HS-5 (cell line): Measurements from ENCODE around the gene NPM1.

Experiments
- DNase-seq: peaks from one replicate; pipeline ENCODE4 v3.0.0-alpha.2; 2012; ENCODE audit warnings: low read depth

NPM1 gene

DNA sequence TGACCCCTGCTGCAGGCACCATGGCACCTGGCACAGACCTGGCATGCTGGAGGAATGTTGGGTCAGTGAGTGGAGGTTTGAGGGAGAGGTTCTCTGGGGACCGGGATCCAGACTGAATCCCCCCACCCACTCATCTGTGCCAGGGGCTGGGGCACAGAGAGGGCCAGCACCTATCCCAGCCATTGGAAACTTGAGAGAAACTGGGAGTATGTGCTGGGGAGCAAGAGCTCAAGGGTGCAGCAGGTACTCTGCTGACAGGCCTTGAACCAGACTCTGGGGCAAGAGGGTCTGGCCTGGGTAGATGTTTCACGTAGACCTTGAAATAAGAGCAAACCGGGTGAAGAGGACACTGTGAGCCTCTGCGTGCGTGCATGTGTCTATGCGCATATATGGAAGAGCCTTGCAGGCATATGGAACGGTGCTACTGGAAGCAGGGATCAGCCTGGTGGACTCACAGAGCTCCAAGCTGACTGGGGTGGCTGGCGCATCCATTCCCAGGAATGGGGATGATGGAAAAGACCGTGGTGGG lies 40.6 kb downstream of the NPM1 start:
- DNase-seq = no peak

DNA sequence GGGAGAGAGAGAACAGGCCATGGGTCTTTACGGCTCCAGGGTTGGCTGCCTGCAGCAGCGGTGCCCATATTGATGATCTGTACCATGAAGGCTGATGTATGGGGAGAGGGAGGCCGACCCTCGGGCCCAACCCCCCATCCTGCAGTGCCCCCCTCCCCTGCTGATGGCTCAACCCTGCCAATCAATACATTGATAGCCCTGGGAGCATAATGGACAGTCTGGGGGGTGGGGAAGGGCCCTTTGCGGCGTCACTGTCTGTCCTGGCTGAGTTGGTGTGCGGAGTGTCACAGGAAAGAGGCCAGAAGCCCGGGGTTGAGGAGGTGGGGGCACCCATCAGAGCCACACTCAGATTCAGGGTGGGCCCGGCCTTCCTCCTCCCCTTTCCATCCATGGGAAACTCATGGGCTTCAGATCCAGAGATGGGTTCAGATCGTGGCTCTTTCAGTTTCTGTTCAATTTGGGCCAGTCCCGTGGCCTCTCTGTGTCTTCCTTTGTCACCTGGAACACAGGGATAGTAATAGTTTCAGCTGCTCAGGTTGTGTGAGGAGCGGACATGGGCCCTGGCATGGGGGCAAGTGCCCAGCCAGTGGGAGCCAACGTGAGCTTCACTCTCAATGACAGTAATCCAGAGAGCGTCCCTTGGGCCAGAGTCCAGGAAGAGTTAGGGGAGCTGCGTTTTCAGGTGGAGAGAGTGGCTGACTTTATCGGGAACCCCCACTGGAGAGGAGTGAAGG lies 41.3 kb downstream of the NPM1 start:
- no peak for DNase-seq

- no peak for DNase-seq
Measured at GRCh38 chr5:171429543-171429910, 41.9 kb downstream of the NPM1 start.

- DNase-seq = no peak
Measured at GRCh38 chr5:171431251-171431777, 43.7 kb downstream of the NPM1 start.

DNA sequence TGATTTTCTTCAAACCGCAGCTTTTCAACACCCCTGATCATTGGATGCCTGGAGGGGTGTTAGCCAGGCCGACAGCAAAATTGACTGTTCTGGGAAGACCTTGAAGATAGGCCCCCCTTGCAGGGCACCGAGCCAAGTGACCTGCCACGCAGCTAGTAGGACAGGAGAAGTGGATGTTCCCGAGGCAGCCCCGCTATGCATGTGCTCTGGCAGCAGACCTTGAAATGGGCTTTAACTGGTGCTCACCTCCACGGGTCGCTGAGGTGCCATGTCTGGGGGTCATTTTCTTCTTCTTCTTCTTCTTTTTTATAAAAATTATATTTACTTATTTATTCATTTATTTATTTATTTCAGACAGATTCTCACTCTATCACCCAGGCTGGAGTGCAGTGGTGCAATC lies 44.4 kb downstream of the NPM1 start:
- DNase-seq = no peak

GRCh38 chr5:171432583-171433351 lies 45.1 kb downstream of the NPM1 start:
- DNase-seq = no peak

- no peak for DNase-seq
Measured at GRCh38 chr5:171433352-171433698, 45.7 kb downstream of the NPM1 start.

- DNase-seq = no peak
Measured at GRCh38 chr5:171433982-171434676, 46.5 kb downstream of the NPM1 start.

DNA sequence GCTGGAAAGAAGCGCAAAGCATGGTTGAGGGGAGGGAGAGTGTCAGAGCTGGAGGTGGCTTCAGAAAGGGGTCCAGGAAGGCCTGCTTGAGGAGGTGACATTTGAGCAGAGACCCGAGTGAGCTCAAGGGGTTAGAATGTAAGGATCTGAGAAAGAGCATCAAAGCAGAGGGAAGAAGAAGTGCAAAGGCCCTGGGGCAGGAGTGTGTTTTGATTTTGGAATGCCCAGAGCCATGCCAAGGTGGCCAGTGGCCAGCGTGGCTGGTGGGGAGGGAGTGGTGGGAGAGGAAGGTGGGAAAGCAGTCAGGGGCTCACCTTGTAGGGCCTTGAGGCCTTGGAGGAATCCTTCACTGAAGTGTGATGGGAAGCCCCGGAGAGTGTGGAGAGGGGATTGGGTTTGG lies 47.2 kb downstream of the NPM1 start:
- no peak for DNase-seq

DNA sequence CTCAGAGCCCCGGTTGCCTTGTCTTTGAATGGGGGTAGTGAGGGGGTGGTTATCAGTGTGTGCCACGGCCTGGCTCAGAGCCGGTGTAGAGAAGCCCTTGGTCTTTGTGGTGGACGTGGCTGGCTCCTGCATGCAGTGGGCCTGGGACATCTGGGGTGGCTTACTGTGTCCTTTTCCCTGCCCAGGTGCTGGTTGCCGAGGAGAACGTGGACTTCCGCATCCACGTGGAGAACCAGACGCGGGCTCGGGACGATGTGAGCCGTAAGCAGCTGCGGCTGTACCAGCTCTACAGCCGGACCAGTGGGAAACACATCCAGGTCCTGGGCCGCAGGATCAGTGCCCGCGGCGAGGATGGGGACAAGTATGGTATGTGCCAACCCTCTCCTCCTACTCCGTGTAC lies 48.3 kb downstream of the NPM1 start:
- DNase-seq = no peak

DNA sequence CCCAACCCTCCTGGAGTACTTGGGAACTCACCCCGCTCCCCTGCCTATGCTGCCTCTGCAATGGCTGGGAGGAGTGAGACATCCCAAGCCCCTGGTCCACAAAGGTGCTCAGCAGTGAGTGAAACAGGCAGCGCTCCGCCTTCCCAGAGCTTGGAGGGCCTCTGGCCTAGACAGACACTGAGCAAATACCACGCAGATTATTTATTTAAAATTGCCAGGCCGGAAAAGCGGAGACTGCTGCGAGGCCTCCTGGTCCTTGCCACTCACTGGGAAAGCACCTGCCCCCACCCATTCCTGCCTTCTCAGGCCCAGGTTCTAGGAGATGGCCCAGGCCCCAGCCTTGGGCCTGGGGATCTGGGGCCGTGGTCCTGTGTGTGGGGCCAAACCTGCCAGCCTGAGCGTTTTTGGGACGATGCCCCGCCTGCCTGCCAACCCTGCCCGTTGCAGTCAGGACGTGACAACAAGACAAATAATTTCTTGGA lies 49.2 kb downstream of the NPM1 start:
- DNase-seq = no peak

DNA sequence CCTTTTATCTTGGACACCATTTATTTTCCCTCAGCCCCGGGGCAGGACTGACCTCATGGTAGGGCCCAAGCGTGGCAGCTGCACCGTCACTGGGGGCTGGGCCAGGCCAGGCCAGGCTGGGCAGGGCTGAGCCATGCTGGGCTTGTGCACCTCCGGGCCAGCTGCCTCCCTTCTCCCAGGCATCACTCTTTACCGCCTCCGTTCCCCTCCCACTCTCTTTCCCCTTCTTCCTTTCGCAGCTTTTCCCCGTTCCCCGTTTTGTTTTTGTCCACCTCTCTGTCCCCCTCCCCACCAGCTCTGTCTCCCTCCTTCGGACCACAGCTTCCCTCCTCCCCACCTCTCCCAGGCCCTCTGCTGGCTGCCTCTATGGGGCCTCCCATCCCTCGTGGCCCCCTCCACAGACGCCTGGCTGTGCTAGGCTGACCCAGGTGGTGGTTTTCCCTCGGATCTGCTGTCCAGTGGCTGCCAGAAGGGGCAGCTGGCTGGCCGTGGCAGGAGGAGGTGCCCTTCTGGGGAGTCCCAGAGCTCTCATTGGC lies 49.7 kb downstream of the NPM1 start:
- DNase-seq = no peak

DNA sequence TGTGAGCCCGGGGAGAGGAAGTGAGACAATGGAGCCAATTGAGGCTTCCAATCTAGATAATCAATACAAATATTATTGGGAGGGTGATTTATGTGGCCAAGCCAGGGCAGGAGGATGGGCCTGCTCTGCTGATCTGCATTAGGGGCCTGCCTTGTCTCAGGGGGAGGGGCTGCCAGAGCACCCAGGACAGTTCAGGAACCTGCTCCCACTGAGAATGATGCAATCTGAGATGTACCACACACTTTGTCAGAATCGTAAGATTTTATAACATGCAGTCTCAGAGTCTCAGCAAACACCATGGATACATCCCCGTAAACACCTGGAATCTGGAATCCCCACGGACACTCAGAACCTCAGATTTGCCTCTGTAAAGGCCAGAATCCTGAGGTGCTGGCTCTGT lies 51.1 kb downstream of the NPM1 start:
- DNase-seq = no peak

DNA sequence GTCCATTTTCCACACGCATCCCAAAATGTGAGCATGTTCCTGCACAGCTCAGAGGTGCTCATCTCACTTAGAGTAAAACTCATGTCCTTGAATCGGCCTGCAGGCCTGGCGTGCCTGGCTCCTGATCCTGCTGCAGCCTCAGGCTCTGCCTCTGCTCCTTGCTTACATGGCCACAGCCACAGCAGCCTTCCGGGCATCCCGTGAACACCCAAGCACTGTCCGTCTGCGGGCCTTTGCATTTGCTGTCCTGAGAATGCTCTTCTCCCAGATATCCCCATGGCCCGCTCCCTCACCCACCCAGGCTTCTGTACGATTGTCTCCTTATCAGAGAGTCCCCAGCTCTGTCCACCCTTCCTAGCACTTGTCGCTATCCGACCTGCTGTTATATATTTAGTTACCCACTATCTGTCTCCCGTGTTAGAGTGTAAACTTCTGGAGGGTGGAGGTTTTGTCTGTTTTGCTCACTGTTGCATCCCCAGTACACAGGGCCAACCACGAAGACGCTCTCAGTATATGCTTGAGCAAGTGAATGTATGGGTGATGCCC lies 53.7 kb downstream of the NPM1 start:
- DNase-seq = no peak

DNA sequence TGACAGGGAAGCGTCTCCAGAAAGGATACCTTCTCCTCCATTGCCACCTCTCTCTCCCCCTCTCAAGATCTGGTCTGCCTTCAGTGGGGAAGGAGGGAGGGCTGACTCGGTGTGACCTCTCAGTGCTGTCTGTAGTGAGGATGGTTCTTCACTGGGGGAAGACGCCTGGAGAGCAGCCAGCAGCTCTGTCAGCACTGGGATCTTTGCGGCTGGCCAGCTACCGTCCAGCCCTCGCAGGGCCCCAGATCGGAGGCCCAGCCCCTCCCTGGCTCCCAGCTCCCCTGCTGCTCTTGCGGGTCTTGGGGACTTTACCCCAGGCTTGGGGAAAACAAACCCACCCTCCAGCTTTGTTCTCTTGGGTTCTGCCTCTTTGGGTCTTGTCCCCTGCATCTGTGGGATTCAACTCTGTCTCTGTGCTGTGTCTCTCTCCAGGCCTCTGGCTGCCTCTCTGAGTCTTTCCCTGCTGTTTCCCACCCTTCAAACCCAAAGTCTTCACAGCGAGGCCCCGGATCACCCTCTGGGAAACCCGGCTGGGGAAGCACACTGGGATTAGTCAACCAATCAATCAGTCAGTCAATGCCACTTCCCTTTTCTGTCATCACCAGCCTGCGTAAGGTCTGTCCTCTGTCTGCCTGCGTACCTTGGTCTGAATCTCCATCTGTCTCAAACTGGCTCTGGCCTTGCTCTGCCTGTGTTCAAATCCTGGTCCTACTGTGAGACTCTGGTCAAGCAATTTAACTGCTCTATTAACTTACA lies 54.8 kb downstream of the NPM1 start:
- DNase-seq = no peak

GRCh38 chr5:171444582-171444981 lies 56.9 kb downstream of the NPM1 start:
- DNase-seq = no peak

- DNase-seq = no peak
Measured at GRCh38 chr5:171445644-171446516, 58.2 kb downstream of the NPM1 start.

DNA sequence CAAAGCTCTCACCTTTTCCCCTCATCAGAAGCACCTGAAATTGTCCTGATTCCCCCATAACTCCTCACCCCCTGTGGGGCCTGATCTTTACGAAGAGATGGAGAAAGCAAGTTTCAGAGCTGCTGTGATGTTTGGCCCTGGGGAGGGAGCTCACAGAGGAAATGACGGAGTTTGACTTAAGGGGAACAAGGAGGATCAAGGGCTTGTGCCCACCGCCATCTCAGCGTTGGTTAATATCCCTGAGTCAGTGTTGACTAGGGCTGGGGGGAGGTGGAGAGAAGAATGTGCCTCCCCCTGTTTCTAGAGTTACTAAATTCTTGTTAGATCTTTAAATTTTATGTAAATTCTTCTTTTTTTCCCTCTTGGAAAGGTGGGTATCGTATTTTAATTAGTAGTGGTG lies 59.6 kb downstream of the NPM1 start:
- DNase-seq = no peak

DNA sequence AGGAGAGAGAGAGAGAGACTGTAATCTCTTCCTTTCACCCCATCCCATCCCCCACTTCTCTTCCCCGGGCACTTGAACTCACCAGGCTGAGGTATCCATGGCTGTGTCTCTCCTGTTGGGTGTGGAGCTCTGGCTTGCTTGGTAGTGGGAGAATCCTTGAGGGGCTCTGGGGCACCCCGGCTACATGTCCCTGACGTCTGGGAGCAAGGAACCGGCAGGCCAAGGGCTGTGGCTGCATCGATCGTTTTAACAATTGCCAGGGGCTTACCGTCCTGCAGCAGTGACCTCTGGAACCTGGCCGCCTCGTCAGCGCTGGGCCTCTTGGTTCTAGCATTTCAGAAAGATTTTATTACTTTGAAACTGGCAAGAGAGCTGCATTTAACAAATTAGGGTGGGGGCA lies 61.8 kb downstream of the NPM1 start:
- DNase-seq = no peak
